Mesenchymal stem cell (in vitro differentiated cells and primary cell): ENCODE measurements around the gene VWA1.
"Not testable (repeated sequence)": the region's sequence is repeated elsewhere in the genome, so short reads cannot be mapped to it uniquely, and the experiment has no call there.

Experiments
- DNase-seq: peaks from one replicate; pipeline ENCODE4 v3.0.0-alpha.2; 2013
- H2AFZ ChIP-seq: one replicate; pipeline ENCODE4 v1.6.1; 2013; ENCODE audit warnings: low read depth, mild to moderate bottlenecking, control low read depth, inconsistent platforms, low read length, moderate library complexity
- H2AK5ac ChIP-seq: 2 replicates; pipeline ENCODE4 v1.6.1; 2013; ENCODE audit warnings: low read length, moderate library complexity, mild to moderate bottlenecking, inconsistent platforms; ENCODE audit not compliant: severe bottlenecking
- H2BK120ac ChIP-seq: one replicate; pipeline ENCODE4 v1.6.1; 2013; ENCODE audit warnings: low read depth, mild to moderate bottlenecking, inconsistent platforms, low read length, moderate library complexity
- H2BK12ac ChIP-seq, 2 experiments: one replicate each; pipeline ENCODE4 v1.6.1; 2013; ENCODE audit warnings: inconsistent platforms in 2 of 2, low read length in 2 of 2, mild to moderate bottlenecking in 2 of 2, moderate library complexity in 2 of 2, control low read depth in 1 of 2
- H2BK15ac ChIP-seq: one replicate; pipeline ENCODE4 v1.6.1; 2013; ENCODE audit warnings: mild to moderate bottlenecking, low read depth, inconsistent platforms; ENCODE audit not compliant: poor library complexity, severe bottlenecking
- H2BK5ac ChIP-seq: 2 replicates; pipeline ENCODE4 v1.6.1; 2013; ENCODE audit warnings: low read depth, mild to moderate bottlenecking, low read length, control low read depth, inconsistent platforms; ENCODE audit not compliant: poor library complexity, severe bottlenecking
- H3K14ac ChIP-seq, 2 experiments: one replicate each; pipeline ENCODE4 v1.6.1; 2013; ENCODE audit warnings: inconsistent platforms in 2 of 2, low read length in 2 of 2, control low read depth in 1 of 2, mild to moderate bottlenecking in 1 of 2, moderate library complexity in 1 of 2
- H3K18ac ChIP-seq, 2 experiments: one replicate each; pipeline ENCODE4 v1.6.1; 2013; ENCODE audit warnings: inconsistent platforms in 2 of 2, low read length in 2 of 2, control low read depth in 1 of 2, low read depth in 1 of 2, mild to moderate bottlenecking in 1 of 2
- H3K23ac ChIP-seq, 2 experiments: one replicate each; pipeline ENCODE4 v1.6.1; 2013; ENCODE audit warnings: inconsistent platforms in 2 of 2, low read length in 2 of 2, mild to moderate bottlenecking in 2 of 2, moderate library complexity in 2 of 2, control low read depth in 1 of 2
- H3K27ac ChIP-seq: 2 replicates; pipeline ENCODE4 v1.5.1; 2013; ENCODE audit warnings: mild to moderate bottlenecking, moderate library complexity, low read length, control low read depth, inconsistent platforms; ENCODE audit not compliant: poor library complexity, severe bottlenecking
- H3K27me3 ChIP-seq, 2 experiments: 2 replicates each; pipeline versions ENCODE4 v1.6.1 to v1.7.0; 2013; ENCODE audit warnings: low read length in 2 of 2, mild to moderate bottlenecking in 2 of 2, moderate library complexity in 2 of 2, control low read depth in 1 of 2, inconsistent platforms in 1 of 2; ENCODE audit not compliant: control insufficient read depth in 1 of 2, insufficient read depth in 1 of 2
- H3K36me3 ChIP-seq, 2 experiments: 2 replicates each; pipeline versions ENCODE4 v1.6.1 to v1.7.0; 2013; ENCODE audit warnings: low read length in 2 of 2, control low read depth in 1 of 2, inconsistent platforms in 1 of 2, low read depth in 1 of 2, mild to moderate bottlenecking in 1 of 2; ENCODE audit not compliant: insufficient read depth in 2 of 2, control insufficient read depth in 1 of 2
- H3K4ac ChIP-seq, 2 experiments: one replicate each; pipeline ENCODE4 v1.6.1; 2013; ENCODE audit warnings: inconsistent platforms in 2 of 2, low read length in 2 of 2, mild to moderate bottlenecking in 2 of 2, moderate library complexity in 2 of 2, control low read depth in 1 of 2, low read depth in 1 of 2
- H3K4me1 ChIP-seq: 2 replicates; pipeline ENCODE4 v1.6.1; 2013; ENCODE audit warnings: low read depth, low read length, control low read depth; ENCODE audit not compliant: control insufficient read depth, insufficient read depth
- H3K4me2 ChIP-seq: 2 replicates; pipeline ENCODE4 v1.6.1; 2013; ENCODE audit warnings: low read length, mild to moderate bottlenecking, inconsistent platforms; ENCODE audit not compliant: poor library complexity, severe bottlenecking
- H3K4me3 ChIP-seq, 2 experiments: 2 replicates each; pipeline versions ENCODE4 v1.5.1 to v1.7.0; 2013; ENCODE audit warnings: low read length in 2 of 2, mild to moderate bottlenecking in 2 of 2, control low read depth in 1 of 2, low read depth in 1 of 2; ENCODE audit not compliant: insufficient read depth in 1 of 2
- H3K79me1 ChIP-seq: replicated peaks from 2 replicates; pipeline ENCODE4 v1.6.1; 2013; ENCODE audit warnings: mild to moderate bottlenecking, control low read depth, low read length, inconsistent platforms; ENCODE audit not compliant: poor library complexity, severe bottlenecking
- H3K9ac ChIP-seq: 2 replicates; pipeline ENCODE4 v1.7.0; 2013; ENCODE audit warnings: mild to moderate bottlenecking, low read length, moderate library complexity
- H3K9me3 ChIP-seq: 2 replicates; pipeline ENCODE4 v1.7.0; 2013; ENCODE audit warnings: mild to moderate bottlenecking, low read length; ENCODE audit not compliant: control insufficient read depth
- H4K8ac ChIP-seq: one replicate; pipeline ENCODE4 v1.6.1; 2013; ENCODE audit warnings: inconsistent platforms, mild to moderate bottlenecking, low read length, moderate library complexity
- H4K91ac ChIP-seq: one replicate; pipeline ENCODE4 v1.6.1; 2013; ENCODE audit warnings: mild to moderate bottlenecking, low read length, inconsistent platforms
- WGBS: methylation state at CpG from one replicate; pipeline ENCODE4 v1.1.7; 2013; ENCODE audit warnings: mixed read lengths; 5-methylcytosine and 5-hydroxymethylcytosine counted together

The VWA1 gene

DNA sequence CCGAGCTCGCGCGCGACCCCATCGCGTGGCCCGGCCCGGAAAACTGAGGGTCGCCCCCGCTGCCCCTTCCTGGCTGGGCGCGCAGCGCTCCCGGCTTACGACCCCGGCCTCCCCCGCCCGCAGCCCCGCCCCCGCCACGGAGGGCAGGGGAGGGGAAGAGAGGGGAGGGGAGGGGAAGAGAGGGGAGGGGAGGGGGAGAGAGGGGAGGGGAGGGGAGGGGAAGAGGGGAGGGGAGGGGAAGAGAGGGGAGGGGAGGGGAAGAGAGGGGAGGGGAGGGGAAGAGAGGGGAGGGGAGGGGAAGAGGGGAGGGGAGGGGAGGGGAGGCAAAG, 7.7 kb upstream of the VWA1 start:
- H3K27me3 ChIP-seq, result peaks cover 0 to 5% of the 10 kb centered on the region in 2 experiments
- peak overlapping the region in 1 of 2 experiments; percentile 62 for H3K4me3 ChIP-seq
- H3K4me1 ChIP-seq, result peaks cover 35% of the 10 kb centered on the region
- H3K18ac ChIP-seq, result peak overlapping the region; percentile 58 to 69
- H2BK12ac ChIP-seq, result no peak overlapping the region
- no peaks in the 10 kb centered on the region for H3K36me3 ChIP-seq
- H3K9me3 ChIP-seq, result no peaks in the 10 kb centered on the region
- H3K23ac ChIP-seq, result no peak overlapping the region
- DNase-seq, result no peak
- H4K91ac ChIP-seq, result no peak overlapping the region
- peak overlapping the region; percentile 87 for H2BK120ac ChIP-seq
- H3K4me2 ChIP-seq, result peak overlapping the region; percentile 66
- H4K8ac ChIP-seq, result peak overlapping the region; percentile 77
- H3K27ac ChIP-seq, result no peak overlapping the region
- H2BK15ac ChIP-seq, result no peak overlapping the region
- H2AFZ ChIP-seq, result no peak overlapping the region
- WGBS, result no CpG with 5 or more reads among the region's 22 CpGs
- no peak overlapping the region for H3K14ac ChIP-seq
- no peak overlapping the region for H3K4ac ChIP-seq
- H3K9ac ChIP-seq, result no peak overlapping the region
- no peaks in the 10 kb centered on the region for H3K79me1 ChIP-seq
- no peak overlapping the region for H2BK5ac ChIP-seq
- H2AK5ac ChIP-seq, result no peak overlapping the region

DNA sequence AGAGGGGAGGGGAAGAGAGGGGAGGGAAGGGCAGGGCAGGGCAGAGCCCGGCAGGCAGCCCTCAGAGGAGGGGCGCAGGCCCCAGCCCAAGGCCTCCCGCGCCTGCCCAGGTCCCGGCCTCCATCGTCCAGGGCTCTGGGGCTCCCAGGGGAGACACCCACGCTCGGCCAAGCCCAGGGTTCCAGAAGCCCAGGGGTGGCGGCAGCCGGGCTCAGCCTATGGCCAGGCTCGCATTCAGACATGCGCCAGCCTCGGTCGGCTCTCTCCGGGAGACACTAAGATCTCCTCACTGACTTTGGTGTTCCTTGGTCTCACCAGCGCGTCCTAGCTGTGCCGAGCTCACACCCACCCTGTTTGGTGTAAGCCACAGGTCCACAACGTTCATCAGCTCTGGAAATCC, 7.3 kb upstream of the VWA1 start:
- no peak overlapping the region for H3K4ac ChIP-seq

DNA sequence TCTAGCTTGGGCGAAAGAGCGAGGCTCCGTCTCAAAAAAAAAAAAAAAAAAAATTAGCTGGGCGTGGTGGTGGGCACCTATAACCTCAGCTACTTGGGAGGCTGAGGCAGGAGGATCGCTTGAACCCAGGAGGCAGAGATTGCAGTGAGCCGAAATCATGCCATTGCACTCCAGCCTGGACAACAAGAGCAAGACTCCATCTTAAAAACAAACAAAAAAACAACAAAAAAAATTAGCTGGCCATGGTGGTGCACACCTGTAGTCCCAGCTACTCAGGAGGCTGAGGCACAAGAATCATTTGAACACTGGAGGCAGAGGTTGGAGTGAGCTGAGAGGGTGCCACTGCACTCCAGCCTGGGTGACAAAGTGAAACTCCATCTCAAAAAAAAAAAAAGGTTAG, 6.5 kb upstream of the VWA1 start:
- H3K4me2 ChIP-seq, H3K9me3 ChIP-seq, H3K4me3 ChIP-seq, H3K4ac ChIP-seq, H3K18ac ChIP-seq, H2AFZ ChIP-seq, H3K14ac ChIP-seq, H4K8ac ChIP-seq, H3K23ac ChIP-seq, H3K36me3 ChIP-seq, H3K27ac ChIP-seq, H4K91ac ChIP-seq, H3K79me1 ChIP-seq, H3K27me3 ChIP-seq, H2BK12ac ChIP-seq, H3K9ac ChIP-seq, H2BK120ac ChIP-seq, H2BK5ac ChIP-seq, H2AK5ac ChIP-seq, DNase-seq, H2BK15ac ChIP-seq: not testable (repeated sequence)
- WGBS, result 90% methylated on average over 6 of the region's 6 CpGs
- peaks cover 46% of the 10 kb centered on the region for H3K4me1 ChIP-seq

More for the DNA sequence above, 7.3 kb upstream of the VWA1 start:
- no peaks in the 10 kb centered on the region for H3K9me3 ChIP-seq
- no peak overlapping the region for H3K4me2 ChIP-seq
- no peak overlapping the region for H3K14ac ChIP-seq
- no peak for DNase-seq
- H3K23ac ChIP-seq, result no peak overlapping the region
- no peak overlapping the region for H4K8ac ChIP-seq
- H2BK120ac ChIP-seq, result no peak overlapping the region
- no peaks in the 10 kb centered on the region for H3K36me3 ChIP-seq
- H2BK12ac ChIP-seq, result no peak overlapping the region
- H3K27ac ChIP-seq, result no peak overlapping the region
- H3K18ac ChIP-seq, result peak overlapping the region in 1 of 2 experiments; percentile 11
- no peak overlapping the region for H2BK5ac ChIP-seq
- peak overlapping the region; percentile 80 for H2BK15ac ChIP-seq
- H3K9ac ChIP-seq, result no peak overlapping the region
- H3K4me1 ChIP-seq, result peaks cover 38% of the 10 kb centered on the region
- H3K27me3 ChIP-seq, result peaks cover 0 to 5% of the 10 kb centered on the region in 2 experiments
- no peaks in the 10 kb centered on the region for H3K79me1 ChIP-seq
- no peak overlapping the region for H2AK5ac ChIP-seq
- peak overlapping the region; percentile 1 for H4K91ac ChIP-seq
- H2AFZ ChIP-seq, result no peak overlapping the region
- no peak overlapping the region for H3K4me3 ChIP-seq
- 92% methylated on average over 19 of the region's 19 CpGs for WGBS

DNA sequence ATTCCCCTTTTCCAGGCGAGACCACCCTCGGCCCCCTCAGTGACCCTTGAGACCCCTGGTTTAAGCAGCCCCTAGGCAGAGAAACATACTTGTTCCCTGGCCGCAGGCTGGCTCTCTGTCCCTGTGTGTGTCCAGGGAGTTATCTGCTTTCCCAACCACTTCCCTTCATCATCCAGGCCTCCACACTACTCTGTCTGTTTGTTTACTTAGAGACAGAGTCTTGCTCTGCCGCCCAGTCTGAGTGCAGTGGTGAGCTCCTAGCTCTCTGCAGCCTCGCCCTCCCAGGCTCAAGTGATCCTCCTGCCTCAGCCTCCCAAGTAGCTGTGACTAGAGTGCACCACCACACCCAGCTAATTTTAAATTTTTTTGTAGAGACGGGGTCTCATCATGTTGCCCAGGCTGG, 5.8 kb upstream of the VWA1 start:
- Histone ChIP-seq H3K4me3 (no peak overlapping the region), H3K18ac (no peak overlapping the region), H3K4me2 (no peak overlapping the region), H3K23ac (no peak overlapping the region), H3K27me3 (peaks cover 0 to 5% of the 10 kb centered on the region in 2 experiments), H2BK15ac (no peak overlapping the region), H3K9me3 (no peaks in the 10 kb centered on the region), H3K4me1 (peaks cover 52% of the 10 kb centered on the region), H3K36me3 (no peaks in the 10 kb centered on the region), H3K4ac (no peak overlapping the region), H4K91ac (no peak overlapping the region), H2AFZ (no peak overlapping the region), H3K79me1 (no peaks in the 10 kb centered on the region), H2BK12ac (no peak overlapping the region), H2BK120ac (no peak overlapping the region), H3K27ac (no peak overlapping the region), H2BK5ac (no peak overlapping the region), H3K14ac (no peak overlapping the region), H2AK5ac (no peak overlapping the region), H3K9ac (no peak overlapping the region), H4K8ac (peak overlapping the region; percentile 15)
- 60% methylated on average over 6 of the region's 6 CpGs for whole genome bisulfite sequencing
- DNase-seq, result peak; percentile 73
